K562 (cell line): ENCODE data around the gene JUND. TPM values are rescaled to one million over a fixed set of nuclear protein-coding genes. Genes with fewer than 3 reads are reported as not detected.

ENCODE experiments used
- NCOA2 ChIP-seq, 2 experiments: fragments of 450-650 bp; IDR thresholded peaks; 2 replicates each; pipeline ENCODE4 v1.6.1; 2018; ENCODE audit warnings: mild to moderate bottlenecking in 2 of 2, moderate library complexity in 1 of 2; ENCODE audit not compliant: partially characterized antibody in 2 of 2
- PHF20 ChIP-seq: fragments of 450-650 bp; IDR thresholded peaks from 2 replicates; pipeline ENCODE4 v1.6.1; 2018; ENCODE audit not compliant: partially characterized antibody
- RBM25 ChIP-seq: fragments of 200-400 bp; formaldehyde crosslinking; IDR thresholded peaks from 2 replicates; pipeline ENCODE4 v1.6.1; 2018; ENCODE audit warnings: low read length, low read depth, moderate library complexity; ENCODE audit not compliant: severe bottlenecking
- SMARCA5 ChIP-seq: fragments of 450-650 bp; IDR thresholded peaks from 2 replicates; pipeline ENCODE4 v1.6.1; 2016
- ZBTB17 ChIP-seq: fragments of 450-650 bp; formaldehyde crosslinking; IDR thresholded peaks from 2 replicates; pipeline ENCODE4 v1.4.0; 2020; ENCODE audit warnings: mild to moderate bottlenecking
- ZNF212 ChIP-seq: fragments of 450-650 bp; formaldehyde crosslinking; IDR thresholded peaks from 2 replicates; pipeline ENCODE4 v1.4.0; 2020; ENCODE audit warnings: mild to moderate bottlenecking
- ZNF24 ChIP-seq: fragments of 450-650 bp; IDR thresholded peaks from 2 replicates; pipeline ENCODE4 v1.6.1; 2016
- ZNF253 ChIP-seq: fragments of 250-450 bp; sonication (Bioruptor Pico); conservative IDR thresholded peaks from 2 replicates; pipeline ENCODE4 v1.6.1; 2021; ENCODE audit warnings: mild to moderate bottlenecking
- polyA plus RNA-seq, 8 experiments: library from polyadenylated mRNA; depleted of rRNA in 4 of 8; stranded (reverse) in 5 of 8; unstranded in 3 of 8; fragments of >200 nt; fragmentation: Nextera tagmentation in 2 of 8; fragmentation: Illumina TruSeq in 1 of 8; extraction: Ambion mirVana in 2 of 8; extraction: Trizol in 1 of 8; gene quantifications; 2 replicates each; pipeline versions ENCODE4 v1.2.1 to v1.2.3, GENCODE V29; 2011 to 2014; ENCODE audit warnings: inconsistent platforms in 1 of 8, missing spikeins in 1 of 8
- total RNA-seq, 7 experiments: library from RNA; depleted of rRNA in 6 of 7; stranded (reverse); fragments of >200 nt in 6 of 7; fragmentation: Illumina TruSeq in 2 of 7; extraction: Trizol in 2 of 7; gene quantifications; 2 replicates each; pipeline versions ENCODE4 v1.2.1 to v1.2.3, GENCODE V29; 2011 to 2021; ENCODE audit warnings: low replicate concordance in 1 of 7
- TF ChIP-seq, protein P1 (sequence below): IDR thresholded peaks from 2 replicates; pipeline ENCODE4 v1.6.1; 2011; ENCODE audit warnings: borderline replicate concordance, low read depth, mild to moderate bottlenecking, moderate library complexity, low read length; ENCODE audit not compliant: insufficient read depth, poor library complexity, severe bottlenecking

The JUND gene
- total and polyA plus RNA-seq, 9 of the 15 experiments (the other 6 are each of a cell fraction or from before 2014, with no cell fraction given), result 6.4 to 286 (median 42.3) TPM

DNA sequence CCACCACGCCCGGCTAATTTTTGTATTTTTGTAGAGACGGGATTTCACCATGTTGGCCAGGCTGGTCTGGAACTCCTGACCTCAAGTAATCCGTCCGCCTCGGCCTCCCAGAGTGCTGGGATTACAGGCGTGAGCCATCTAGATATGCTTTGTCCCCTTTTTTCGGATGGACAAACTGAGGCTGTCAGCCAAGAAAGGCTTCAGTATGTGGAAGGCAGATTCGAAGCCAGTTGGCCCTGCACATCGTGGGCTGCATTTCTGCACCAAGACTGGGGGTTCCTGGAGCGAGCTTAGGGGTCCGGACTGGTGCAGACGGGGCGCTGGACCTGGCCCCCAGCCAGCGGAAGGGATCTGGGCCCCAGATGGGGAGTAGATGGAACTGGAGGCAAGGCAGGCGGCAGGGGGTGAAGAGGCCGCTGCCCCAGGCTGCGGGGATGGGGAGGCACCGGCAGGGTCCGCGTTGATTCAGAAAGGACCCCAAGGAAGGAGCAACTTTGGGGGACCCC lies 9.7 kb upstream of the JUND start (continued):
- TF ChIP-seq, protein P1, sequence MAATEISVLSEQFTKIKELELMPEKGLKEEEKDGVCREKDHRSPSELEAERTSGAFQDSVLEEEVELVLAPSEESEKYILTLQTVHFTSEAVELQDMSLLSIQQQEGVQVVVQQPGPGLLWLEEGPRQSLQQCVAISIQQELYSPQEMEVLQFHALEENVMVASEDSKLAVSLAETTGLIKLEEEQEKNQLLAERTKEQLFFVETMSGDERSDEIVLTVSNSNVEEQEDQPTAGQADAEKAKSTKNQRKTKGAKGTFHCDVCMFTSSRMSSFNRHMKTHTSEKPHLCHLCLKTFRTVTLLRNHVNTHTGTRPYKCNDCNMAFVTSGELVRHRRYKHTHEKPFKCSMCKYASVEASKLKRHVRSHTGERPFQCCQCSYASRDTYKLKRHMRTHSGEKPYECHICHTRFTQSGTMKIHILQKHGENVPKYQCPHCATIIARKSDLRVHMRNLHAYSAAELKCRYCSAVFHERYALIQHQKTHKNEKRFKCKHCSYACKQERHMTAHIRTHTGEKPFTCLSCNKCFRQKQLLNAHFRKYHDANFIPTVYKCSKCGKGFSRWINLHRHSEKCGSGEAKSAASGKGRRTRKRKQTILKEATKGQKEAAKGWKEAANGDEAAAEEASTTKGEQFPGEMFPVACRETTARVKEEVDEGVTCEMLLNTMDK, result peak; percentile 12
- TF ChIP-seq ZNF212 (0 out of 2 replicates have a peak, but pooled peaks have one; percentile 54), PHF20 (peak; percentile 79), ZNF253 (CRISPR knock-in tag) (no peak), NCOA2 (IDR thresholded peaks at IDR 0.05; ENCODE audit: partially characterized antibody in 2 of 2) (no peak), ZBTB17 (CRISPR knock-in tag) (peak; percentile 30; the same call in 1 of the 2 replicates), RBM25 (peak; percentile 37), ZNF24 (0 out of 2 replicates have a peak, but pooled peaks have one; percentile 22), SMARCA5 (peak; percentile 97)
